HG02981 (cell line): ENCODE results near the gene KIT.
A peak's percentile ranks its signal among the peaks of the same experiment; 100 is the strongest.

ENCODE experiments used
- ATAC-seq: cut with Tn5 transposase; IDR thresholded peaks from one replicate; pipeline ENCODE4 v1.9.1; 2021; ENCODE audit warnings: mild to moderate bottlenecking, moderate library complexity; ENCODE audit not compliant: unreplicated experiment

Gene KIT

DNA sequence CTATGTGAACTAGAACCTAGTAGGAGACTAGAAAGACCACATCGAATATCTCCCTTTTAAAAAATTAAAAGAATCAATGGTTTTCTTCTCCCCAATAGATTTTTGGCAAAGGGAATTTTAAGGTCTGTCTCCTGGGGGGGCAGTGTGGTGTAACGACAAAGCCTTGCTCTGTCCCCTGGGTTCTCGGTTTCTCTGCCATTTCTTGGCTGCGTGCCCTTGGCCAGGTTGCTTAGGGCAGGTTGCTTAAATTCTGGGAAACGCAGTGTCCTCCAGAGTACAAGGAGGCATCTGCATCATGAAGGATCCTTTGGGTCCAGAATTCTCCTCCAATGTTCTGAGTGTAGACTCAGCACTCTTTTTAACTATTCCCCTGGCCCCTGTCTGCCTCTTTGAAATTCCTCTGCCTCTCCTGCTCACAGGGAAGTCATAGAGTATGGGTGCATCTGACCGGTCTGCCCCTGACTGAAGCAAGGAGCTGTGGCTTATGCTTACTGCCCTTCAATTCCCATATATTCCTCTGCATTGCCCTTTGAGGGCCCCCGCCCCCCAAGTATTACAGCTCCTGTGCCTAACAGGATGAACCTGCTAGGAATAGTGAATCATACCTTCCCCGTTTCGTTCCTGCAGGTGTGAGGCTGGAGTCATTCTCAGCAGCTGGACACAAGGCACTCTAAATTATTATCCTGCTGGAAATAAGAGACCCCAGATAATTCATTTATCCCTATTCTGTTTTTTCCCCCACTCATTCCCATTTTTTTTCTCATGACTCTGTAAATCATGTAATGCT, 2.2 kb downstream of the KIT start:
- no peak for ATAC-seq

DNA sequence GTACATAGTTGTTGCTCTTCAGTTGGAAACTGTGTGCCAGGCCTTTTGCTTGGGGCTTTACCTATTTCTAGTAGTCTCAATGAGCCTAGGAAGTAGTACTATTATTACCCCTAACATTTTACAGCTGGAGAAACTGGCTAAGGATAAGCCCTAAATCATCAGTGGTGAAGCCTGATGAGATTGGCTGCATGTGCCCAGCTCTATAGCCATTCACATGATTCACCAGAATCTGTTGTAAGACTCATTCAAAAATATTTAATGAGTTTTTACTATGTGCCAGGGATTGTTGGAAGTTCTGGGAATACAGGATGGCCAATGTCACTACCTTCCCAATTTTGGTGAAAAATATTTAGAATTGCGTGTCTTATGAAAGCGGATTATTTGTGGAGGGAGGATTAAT, 2.8 kb downstream of the KIT start:
- no peak for ATAC-seq

DNA sequence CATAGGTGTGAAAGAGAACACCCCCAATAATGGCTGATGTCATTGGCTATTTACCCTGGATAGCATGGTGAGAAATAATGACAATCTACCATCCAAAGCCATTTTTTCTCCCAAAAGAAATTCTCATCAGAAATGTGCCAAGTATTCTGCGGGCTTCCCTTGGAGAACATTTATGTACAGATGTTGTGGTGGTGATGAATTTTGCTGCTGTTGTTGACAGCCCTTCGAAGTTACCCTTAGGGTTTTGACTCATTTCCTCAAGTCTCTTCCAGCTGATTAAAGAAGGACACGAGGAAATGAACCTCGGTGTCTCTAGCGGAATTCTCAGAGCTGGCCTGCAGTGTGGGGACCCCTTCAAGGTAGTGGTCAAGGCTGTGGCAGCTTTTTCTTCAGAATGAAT, 3.4 kb downstream of the KIT start:
- ATAC-seq: no peak

DNA sequence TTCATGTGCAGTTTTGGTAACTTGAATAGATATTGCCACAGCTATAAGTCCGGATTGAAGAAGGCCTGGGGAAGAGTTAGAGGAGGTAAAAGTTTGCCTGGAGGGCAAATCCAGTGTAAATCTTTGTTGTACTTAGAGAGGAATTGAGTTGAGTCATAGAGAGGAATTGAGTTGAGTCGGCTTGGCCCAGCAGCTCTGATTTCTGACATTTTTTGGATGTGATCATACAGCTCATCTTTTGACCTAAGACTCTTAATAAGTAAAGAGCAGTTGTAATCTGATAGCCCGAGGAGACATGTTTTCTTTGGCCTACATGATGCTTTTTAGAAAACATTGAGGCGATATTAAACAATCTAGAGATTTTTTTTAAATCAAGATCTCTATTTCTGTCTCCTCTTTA, 3.9 kb downstream of the KIT start:
- ATAC-seq: no peak

DNA sequence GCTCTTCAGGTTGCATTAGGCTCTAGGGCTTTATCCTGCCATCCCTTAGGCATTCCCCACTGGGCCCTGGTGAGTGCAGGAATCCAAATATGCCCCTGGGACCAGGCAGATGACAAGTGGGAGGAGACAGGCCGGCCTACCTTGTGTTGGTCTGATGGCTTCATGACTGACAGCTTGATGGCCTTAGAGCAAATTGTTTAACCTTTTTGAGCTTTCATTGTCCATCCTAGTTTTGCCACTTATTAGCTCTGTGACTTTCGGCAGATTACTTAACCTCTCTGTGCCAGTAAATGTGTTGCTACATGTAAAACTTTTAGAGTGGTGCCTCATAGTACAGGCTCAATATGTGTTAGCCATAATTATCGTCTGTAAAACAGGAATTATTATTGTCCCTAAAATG, 4.4 kb downstream of the KIT start:
- ATAC-seq: no peak

DNA sequence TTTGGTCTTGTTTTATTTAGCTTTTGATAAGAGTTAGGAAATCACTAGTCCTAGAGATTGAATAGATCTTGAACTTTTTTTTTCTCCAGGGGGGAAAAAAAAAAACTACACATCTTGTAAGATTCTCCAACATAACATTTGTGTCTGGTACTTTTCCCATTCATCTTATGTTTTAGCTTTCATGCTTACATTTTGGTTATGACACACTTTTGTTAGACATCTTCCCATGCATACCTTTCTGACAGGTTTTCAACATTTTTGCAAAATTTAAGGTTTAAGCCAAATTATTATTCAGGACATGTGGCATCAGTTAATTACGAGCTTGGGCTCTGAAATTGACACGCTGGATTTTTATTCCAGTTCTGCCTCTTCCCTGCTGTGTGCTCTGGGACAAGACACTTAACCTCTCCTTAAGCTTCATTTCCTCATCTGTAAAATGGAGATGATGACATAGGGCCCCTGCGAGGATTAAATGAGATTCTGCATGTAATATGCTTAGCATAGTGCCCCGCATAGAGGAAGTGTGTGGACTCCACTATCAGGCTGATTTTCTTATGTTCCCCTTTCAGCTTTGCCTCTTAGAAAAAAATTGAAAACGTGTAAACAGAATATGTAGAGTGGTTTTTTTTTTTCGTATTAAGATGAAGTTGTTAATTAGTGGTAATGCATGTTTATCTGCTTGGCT, 5.3 kb downstream of the KIT start:
- ATAC-seq: no peak

DNA sequence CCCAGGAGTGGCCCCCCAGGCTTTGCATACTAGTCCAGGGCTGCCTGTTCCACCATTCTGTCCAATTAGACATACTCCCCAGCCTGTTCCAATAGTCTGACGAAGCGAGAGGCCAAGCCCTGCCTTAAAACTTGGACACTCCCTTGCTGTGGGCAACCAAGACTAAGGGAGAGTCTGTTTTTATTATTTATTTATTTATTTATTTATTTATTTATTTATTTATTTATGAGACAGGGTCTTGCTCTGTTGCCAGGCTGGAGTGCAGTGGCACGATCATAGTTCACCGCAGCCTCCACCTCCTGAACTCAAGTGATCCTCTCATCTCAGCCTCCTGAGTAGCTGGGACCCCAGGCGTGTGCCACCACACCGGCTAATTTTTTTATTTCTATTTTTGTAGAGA, 6.6 kb downstream of the KIT start:
- no peak for ATAC-seq

DNA sequence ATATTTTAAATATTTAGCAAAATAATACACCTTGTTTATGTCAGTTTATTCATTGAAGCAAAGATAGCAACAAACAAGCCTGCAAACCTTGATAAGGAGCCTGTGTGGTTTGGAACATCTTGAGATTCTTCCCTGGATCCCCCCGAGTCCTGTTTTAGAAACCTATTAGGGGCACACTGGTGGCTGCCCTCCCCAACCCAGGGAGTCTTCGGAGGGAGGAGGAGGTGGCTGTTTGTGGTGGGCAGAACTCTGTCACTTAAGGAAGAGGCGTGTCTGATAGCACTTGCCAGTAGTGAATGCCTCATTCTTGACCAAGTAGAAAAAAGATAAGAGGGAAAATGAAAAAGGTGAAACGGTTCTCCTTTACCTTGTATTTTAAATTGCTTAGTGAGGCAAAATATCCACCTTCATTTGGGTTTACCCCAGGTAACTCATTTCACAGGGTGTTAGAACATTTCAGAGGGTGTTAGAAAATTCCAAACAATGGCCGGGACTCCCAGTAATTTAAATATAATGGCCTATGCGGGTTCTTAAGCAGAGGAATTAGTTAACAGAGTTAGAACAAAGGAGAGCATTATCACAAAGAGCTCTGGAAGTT, 10.4 kb downstream of the KIT start:
- ATAC-seq: no peak

DNA sequence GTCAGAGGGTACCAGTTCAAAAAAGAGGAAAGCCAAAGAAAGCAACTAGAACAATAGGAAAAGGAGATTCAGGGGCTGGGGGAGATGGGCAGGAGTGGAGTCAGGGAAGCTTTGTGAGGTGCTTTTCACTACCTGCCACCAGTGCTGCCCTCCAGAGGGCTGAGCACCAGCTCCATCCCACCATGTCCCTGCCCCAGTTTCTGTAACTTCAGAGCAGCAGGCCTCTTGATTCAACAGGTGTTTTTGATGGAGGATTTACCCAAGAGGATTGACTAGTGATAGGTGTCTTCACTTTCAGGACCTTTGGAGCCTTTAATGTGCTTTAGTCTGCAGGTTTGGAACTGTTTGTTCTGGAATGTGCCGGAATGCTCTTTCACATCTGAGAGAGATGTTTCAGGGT, 12.1 kb downstream of the KIT start:
- no peak for ATAC-seq

DNA sequence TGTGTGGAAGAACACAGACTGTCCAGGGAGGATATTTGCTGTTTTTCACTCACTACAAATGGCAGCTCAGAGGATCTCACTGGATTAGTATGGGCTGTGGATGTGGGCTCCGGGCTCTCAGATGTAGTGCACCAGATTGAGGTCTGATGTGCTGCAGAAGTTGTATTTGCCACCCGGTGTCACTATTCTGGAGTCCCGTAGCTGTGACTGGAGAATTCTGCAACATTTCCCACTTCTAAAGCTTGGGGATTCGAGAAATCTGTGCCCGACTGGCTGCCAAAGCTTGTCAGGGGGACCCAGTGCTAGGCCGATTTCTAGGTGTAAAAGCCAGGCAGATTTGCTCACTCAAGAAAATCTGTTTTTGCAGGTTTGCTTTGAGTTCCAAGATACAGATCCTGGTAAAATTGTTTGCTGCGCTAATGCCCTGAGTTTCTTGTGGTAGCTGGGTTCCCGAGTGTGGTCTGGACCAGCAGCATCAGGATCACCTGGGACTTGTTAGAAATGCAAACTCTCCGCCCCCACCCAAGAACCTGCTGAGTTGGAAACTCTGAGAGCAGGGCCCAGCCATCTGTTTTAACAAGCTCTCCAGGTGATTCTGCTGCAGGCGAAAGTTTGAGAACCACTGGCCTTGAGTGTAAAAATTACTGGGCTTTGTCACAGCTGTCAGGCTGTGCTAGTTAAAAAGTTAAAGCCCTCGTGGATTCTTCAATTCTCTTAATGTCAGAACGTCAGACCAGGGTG, 18.1 kb downstream of the KIT start:
- ATAC-seq: no peak

DNA sequence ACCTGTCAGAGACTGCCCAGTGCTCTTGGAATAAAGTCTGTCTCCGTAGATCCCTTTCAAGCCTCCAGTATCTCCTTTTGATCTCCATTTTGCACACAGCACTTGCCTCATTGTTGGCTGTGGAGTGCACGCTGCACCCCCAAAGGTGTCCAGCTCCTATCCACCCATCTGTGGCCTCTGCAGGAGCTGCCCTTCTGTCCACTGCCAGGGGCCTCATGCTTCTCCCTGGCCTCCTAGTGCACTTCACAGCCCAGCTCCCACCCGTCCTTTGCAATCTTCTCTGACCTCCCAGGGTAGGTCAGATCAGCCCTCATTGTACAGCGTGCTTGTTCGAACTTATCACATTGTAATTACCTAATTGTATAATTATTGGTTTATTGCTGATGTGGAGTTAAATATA, 18.9 kb downstream of the KIT start:
- no peak for ATAC-seq

DNA sequence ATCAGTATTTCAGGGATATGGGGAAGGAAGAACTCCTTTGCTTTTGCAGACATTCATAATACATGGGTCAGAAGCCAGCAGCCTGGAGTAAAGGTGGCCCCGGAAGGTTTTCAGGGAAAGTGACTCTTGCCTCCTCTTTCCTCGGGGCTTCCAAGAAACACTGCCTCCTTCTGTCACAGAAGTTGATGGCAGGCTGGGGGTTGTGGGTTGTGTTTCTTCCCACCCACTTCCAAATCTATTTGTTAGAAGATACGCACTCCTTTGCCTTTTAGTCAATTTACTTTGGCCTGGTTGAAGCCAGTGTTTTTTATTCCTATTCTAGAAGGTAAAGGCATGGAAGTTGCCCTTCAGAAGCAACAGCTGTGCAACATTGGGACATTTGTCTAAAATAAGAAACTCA, 19.7 kb downstream of the KIT start:
- ATAC-seq: no peak

DNA sequence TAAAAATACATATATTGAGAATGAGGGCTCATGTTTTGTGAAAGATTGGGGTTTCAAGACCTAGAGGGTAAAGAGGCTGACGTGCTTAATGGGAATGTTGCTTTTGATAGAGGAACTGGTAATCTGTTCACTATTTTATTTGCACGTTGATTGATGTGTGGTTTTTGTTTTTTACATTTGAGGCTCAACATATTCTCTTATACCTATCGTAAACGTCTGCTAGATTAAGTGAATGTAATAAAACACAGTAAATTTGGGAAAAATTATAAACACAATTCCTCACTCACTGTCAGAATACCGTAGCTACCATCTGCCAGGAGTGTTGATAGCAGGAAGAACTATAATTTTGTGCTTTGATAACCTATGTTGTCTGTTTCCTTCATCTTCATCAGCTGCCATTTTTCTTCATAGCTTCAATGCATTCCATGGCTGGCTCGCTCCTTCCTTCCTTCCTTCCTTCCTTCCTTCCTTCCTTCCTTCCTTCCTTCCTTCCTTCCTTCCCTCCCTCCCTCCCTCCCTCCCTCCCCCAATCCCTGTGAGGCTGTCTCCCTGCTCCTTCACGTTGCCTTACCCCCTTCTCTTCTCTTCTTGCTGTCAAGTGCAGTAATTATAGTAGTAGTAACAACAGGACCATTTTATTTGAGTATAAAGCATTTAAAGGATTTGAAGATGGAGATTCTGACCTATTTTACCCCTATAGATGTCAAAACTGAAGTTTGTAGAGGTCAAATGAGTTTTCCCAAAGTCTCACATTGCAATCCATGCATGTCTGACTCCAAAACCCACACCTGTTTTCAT, 20.3 kb downstream of the KIT start:
- ATAC-seq: no peak

DNA sequence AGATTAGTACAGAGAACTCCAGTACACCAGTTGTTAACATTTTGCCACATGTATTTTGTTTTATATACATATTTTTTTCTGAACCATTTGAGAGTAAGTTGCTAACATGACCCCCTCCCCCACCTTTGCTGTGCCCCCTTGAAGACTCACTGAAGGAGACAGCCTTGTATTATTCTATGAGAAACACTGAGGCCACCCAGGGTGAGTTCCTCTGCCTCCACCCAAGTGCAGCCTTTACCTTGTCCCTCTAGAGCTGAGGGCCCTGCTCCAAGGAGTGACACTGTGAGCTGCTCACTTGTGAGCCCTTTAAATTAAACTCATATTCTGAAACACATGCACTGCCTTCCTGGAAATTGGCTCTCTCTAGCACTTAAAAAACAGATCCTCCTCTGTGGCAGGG, 21.1 kb downstream of the KIT start:
- ATAC-seq: no peak

DNA sequence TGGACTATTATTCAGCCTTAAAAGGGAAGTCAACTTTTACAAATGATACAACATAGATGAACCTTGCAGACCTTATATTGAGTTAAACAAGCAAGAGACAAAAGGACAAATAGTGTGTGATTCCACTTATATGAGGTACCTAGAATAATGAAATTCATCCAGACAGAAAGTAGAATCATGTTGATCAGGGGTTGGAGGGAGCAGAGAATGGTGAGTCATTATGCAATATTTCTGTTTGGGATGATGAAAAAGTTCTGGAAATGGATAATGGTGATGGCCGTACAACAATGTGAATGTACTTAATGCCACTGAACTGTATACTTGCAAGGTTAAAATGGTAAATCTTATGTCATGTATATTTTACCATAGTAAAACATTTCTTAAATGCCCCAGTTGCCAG, 22.1 kb downstream of the KIT start:
- no peak for ATAC-seq

DNA sequence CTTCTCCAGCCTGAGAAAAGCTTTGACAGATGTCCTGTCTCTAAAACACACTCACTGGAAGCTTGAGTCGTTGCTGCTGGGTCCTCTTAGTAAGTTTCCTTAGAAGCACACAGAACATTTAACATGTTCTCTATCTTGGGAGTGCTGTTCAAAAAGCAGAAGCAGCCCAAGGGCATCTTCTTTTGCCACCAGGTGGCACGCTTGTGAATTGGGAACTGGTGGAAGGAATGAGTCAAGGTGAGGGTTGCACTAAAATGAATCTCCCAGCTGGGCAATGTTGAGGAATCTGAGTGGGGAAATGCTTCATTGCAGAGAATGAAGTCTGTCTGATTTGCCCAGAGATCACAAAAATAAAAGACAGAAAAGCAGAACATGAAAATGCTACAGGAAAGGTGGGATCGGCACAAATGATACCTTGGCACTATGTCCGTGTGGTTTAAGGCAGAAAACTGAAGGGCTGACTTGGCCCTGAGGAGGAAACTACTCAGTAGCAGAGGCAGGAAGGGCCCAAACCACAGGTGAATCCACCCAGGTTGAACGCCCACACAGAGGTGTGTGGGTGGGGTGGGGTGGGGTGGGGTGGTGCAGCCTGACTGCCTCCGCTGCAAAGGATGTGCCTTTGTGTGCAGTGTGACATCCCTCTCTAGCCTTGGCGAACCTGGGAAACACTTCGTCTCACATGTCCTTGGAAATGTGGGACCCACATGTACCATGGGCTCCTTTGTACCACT, 26.0 kb downstream of the KIT start:
- peak; percentile 40 for ATAC-seq

DNA sequence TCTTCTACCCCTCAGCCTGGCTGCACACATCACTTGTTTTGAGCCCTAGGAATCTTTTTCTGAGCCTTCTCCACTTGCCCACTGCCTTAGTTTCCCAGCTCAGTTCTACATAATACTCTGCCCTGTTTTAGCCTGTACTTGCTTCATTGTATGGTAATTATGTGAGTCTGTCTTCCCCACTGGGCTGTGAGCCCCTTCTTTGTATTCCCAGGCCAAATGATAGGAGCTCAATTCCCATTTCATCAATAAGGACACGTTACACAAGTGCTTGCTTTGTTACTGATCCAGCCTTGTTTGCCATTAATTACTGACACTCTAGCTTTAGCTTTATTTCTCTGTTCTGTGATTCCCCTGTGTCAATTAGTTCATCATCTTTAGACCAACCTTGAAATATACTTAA, 28.1 kb downstream of the KIT start:
- ATAC-seq: no peak

DNA sequence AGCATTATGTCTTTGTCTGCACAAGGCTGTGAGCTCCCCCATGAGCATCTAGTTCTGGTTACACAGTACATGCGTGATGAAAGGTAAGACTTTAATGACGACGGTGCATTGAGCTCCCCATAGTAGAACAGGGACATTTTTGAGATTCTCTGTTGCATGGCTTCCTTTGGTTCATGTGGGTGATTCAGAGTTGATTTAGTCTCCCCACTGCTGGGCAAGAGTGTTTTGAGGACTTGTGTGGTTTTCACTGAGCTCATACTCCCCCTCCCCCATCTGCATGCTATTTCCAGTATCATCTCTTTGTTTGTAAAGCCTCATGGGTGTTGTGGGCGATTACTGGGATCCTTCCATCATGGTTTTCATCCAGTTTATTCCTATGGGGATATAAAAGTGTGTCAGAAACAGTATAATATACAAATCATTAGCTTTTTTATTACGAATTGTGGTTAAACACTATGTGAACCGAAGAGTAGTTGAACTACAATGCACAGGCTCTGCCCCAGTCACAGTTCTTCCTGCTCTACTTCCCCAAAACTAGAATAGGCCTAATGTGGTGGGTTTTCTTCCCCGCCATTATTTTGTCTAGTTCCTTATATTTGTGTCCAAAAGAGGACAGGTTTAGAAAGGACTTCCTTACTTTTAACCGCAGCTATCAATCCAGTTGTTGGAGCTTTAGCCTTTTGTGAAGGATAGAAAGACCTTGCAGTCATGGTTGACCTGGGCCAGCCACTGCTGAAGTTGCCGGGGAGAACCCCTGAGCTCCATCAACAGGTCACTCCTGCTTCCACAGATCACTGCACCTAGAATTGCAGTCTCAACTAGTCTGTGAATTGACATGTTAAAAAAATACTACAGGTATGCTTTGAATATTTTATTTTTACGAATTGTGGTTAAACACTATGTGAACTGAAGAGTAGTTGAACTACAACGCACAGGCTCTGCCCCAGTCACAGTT, 30.4 kb downstream of the KIT start:
- ATAC-seq: peak; percentile 62

DNA sequence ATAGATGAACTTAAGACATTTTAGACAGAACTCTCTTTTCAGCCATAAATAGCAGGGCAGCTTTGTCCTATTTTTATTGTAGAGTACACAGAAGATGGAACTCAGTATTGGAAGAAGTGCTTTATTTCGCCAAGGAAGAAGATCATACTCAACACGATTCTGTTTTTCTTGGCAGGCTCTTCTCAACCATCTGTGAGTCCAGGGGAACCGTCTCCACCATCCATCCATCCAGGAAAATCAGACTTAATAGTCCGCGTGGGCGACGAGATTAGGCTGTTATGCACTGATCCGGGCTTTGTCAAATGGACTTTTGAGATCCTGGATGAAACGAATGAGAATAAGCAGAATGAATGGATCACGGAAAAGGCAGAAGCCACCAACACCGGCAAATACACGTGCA, 37.6 kb downstream of the KIT start:
- ATAC-seq: no peak
